ENCODE measurements around the gene LUZP4.

DNA sequence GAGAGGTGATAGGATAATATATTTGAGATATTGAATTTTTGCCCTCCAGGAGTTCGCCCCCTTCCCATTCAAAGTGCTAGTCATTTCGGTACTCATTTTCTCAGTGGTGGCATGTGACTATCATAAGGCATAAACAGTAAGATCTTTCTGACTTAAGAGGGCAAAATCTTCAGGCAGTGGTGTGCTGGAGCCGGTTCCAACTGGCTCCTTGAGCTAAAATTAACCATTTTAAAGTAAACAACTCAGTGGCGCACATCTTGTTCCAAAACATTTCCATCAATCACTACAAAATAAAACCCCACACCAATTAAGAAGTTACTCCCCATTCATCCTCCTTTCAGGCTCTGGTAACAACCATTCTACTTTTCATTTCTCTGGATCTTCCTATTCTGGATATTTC is 43.3 kb downstream of the LUZP4 start:
- TF ChIP-seq, protein P1, sequence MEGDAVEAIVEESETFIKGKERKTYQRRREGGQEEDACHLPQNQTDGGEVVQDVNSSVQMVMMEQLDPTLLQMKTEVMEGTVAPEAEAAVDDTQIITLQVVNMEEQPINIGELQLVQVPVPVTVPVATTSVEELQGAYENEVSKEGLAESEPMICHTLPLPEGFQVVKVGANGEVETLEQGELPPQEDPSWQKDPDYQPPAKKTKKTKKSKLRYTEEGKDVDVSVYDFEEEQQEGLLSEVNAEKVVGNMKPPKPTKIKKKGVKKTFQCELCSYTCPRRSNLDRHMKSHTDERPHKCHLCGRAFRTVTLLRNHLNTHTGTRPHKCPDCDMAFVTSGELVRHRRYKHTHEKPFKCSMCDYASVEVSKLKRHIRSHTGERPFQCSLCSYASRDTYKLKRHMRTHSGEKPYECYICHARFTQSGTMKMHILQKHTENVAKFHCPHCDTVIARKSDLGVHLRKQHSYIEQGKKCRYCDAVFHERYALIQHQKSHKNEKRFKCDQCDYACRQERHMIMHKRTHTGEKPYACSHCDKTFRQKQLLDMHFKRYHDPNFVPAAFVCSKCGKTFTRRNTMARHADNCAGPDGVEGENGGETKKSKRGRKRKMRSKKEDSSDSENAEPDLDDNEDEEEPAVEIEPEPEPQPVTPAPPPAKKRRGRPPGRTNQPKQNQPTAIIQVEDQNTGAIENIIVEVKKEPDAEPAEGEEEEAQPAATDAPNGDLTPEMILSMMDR (IDR thresholded peaks at IDR 0.05) = no peak
- no peak for TF ChIP-seq EP300 (IDR thresholded peaks at IDR 0.05; ENCODE audit: borderline replicate concordance in 1 of 2, low read depth in 1 of 2, low read length in 1 of 2)
- TF ChIP-seq REST (IDR thresholded peaks at IDR 0.05; ENCODE audit: low read depth, low read length) = no peak
- TF ChIP-seq GATA2 (CRISPR knock-in tag; IDR thresholded peaks at IDR 0.05) = no peak
- TF ChIP-seq JUND (IDR thresholded peaks at IDR 0.05) = no peak
- TF ChIP-seq MAX (IDR thresholded peaks at IDR 0.05; ENCODE audit: low read depth) = no peak
- TF ChIP-seq SIN3A (IDR thresholded peaks at IDR 0.05; ENCODE audit: borderline replicate concordance, low read depth, low read length) = no peak
- no peak for TF ChIP-seq POLR2AphosphoS5 (IDR thresholded peaks at IDR 0.05; ENCODE audit: low read depth, low read length)

Data from SK-N-SH (cell line).